AG10803 (cell line): Measurements from ENCODE around the gene FAM83G.

ENCODE experiments used
- DNase-seq: peaks from one replicate; pipeline ENCODE4 v3.0.0; 2010; ENCODE audit warnings: low read depth
- H3K4me3 ChIP-seq: 2 replicates; pipeline ENCODE4 v1.5.1; 2011; ENCODE audit warnings: mild to moderate bottlenecking, low read length, control low read depth
- TF ChIP-seq, protein P1 (sequence below): conservative IDR thresholded peaks from 2 replicates; pipeline ENCODE4 v1.5.1; 2011; ENCODE audit warnings: mild to moderate bottlenecking, low read length, control low read depth, inconsistent platforms

Gene FAM83G

GRCh38 chr17:19005137-19005773 lies 691 bp upstream of the FAM83G start:
- TF ChIP-seq, protein P1, sequence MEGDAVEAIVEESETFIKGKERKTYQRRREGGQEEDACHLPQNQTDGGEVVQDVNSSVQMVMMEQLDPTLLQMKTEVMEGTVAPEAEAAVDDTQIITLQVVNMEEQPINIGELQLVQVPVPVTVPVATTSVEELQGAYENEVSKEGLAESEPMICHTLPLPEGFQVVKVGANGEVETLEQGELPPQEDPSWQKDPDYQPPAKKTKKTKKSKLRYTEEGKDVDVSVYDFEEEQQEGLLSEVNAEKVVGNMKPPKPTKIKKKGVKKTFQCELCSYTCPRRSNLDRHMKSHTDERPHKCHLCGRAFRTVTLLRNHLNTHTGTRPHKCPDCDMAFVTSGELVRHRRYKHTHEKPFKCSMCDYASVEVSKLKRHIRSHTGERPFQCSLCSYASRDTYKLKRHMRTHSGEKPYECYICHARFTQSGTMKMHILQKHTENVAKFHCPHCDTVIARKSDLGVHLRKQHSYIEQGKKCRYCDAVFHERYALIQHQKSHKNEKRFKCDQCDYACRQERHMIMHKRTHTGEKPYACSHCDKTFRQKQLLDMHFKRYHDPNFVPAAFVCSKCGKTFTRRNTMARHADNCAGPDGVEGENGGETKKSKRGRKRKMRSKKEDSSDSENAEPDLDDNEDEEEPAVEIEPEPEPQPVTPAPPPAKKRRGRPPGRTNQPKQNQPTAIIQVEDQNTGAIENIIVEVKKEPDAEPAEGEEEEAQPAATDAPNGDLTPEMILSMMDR = no peak
- DNase-seq = no peak
- peak overlapping the region; percentile 75 for H3K4me3 ChIP-seq

GRCh38 chr17:19003543-19004420 lies 782 bp downstream of the FAM83G start:
- H3K4me3 ChIP-seq = peak overlapping the region; percentile 75
- TF ChIP-seq, protein P1 = no peak
- DNase-seq = peak; percentile 38

DNA sequence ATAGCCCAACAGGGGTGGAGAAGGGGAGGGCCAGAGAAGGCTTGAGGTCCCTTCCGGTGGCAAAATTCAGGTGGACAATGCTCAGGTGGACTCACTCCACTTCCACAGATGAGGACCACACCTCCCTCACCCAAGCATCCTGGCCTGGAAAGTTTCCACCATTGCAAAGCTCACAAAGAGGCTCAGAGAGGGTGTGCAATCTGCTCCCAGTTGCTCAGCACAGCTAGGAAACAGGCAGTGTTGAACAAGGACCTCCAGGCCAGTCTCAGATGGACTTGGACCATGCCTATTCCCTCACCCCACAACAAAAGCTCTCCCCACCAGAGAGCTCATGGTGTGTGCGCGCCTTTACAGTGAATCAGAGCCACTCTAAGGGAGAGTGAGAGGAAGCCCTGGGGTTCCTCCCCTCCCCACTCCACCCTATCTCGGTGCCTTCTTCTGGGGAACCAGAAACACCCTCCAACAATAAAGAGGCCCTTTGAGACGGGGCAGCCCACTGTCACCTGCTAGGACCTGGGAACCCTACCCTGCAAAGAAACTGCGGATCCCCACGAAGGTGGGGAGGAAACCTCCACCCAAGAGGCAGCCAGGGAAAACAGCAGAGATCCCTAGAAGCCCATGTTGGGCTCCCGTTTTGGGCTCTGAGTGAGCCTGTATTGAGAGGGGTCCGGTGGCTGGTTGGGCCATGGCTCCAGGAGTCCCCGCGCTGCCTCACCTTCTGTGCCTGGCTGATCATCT lies 1.6 kb downstream of the FAM83G start:
- DNase-seq = peak; percentile 61
- peak overlapping the region; percentile 75 for H3K4me3 ChIP-seq
- TF ChIP-seq, protein P1 = no peak

DNA sequence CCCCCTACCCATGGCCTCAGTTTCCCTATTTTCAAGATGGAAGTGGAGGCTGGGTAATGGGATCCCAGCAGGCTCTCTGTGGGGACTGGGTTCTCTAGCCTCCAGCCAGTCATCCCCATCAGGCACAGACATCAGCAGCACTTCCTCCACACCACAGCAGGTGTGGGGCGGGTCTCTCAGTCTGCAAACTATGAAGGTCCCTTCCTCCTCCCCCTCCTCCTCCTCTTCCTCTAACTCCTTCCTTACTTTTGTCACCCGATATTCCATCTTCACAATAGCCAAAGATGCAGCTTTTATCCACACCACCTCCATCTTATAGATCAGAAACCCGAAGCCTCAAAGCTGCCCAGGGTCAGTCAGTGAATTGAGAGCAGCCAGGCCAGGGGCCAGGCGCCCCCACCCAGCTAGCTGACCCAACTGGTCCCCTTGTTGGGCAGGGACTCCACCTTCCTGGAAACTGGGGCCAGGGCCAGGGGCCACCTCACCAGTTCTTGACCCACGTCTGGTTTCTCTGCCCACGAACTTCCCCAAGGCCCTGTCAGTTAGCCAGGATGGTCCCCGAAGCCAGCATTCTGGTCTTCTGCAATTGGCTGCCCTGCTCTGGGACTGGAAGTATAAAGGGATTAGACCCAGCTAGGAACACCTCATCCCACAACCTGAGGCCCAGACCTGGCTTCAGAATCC lies 2.5 kb downstream of the FAM83G start:
- no peak for DNase-seq
- TF ChIP-seq, protein P1 = no peak
- peak overlapping the region; percentile 75 for H3K4me3 ChIP-seq

GRCh38 chr17:19000531-19001325 lies 3.8 kb downstream of the FAM83G start:
- TF ChIP-seq, protein P1 = no peak
- H3K4me3 ChIP-seq = no peak overlapping the region
- DNase-seq = peak; percentile 36

DNA sequence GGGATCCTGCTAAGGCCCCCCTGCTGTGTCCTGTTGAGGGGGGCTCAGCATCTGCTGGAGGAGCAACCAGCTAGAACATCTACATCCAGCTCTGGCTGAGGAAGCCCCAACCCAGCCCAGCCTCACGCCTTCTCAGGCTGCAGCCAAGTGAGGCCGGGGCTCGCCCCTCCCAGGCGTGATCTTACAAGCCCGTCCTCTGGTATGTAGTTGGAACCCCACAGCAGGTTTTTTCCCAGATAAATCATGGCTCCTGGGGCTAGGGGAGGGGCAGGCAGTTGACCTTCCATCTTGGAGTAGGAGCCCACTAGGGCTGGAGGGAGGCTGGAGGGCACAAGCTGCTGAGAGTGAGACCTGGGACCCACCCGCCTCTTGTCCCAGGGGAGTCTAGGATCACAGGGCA lies 4.7 kb downstream of the FAM83G start:
- no peak overlapping the region for H3K4me3 ChIP-seq
- TF ChIP-seq, protein P1 = no peak
- DNase-seq = no peak
